Sigmoid colon (tissue), 7 donors: ENCODE results near the gene MACROD2. TPM values are rescaled to one million over a fixed set of nuclear protein-coding genes. Genes with fewer than 3 reads are reported as not detected.

Experiments
- DNase-seq: peaks from one replicate; pipeline ENCODE4 v3.0.0-alpha.2; 2019
- H3K27ac ChIP-seq, 4 donors: fragments of 200-600 bp; sonication (generic); one replicate each; pipeline ENCODE4 v1.5.1; 2016 to 2019; ENCODE audit warnings: mild to moderate bottlenecking in 1 of 4
- H3K27me3 ChIP-seq, 3 donors: fragments of 200-600 bp; sonication (generic); one replicate each; pipeline ENCODE4 v1.5.1; 2019; ENCODE audit warnings: mild to moderate bottlenecking in 1 of 3
- H3K36me3 ChIP-seq, 4 donors: fragments of 200-600 bp; sonication (generic); one replicate each; pipeline ENCODE4 v1.5.1; 2016 to 2019
- H3K4me1 ChIP-seq, 4 donors: fragments of 200-600 bp; sonication (generic); one replicate each; pipeline ENCODE4 v1.5.1; 2017 to 2019
- H3K4me3 ChIP-seq, 4 donors: fragments of 200-600 bp; sonication (generic); one replicate each; pipeline ENCODE4 v1.5.1; 2017 to 2019; ENCODE audit warnings: mild to moderate bottlenecking in 2 of 4, moderate library complexity in 1 of 4
- H3K9me3 ChIP-seq, 4 donors: fragments of 200-600 bp in 3 of 4; sonication (generic) in 3 of 4; one replicate each; pipeline versions ENCODE4 v1.5.1 to v1.6.1; 2013 to 2019
- EP300 ChIP-seq, 4 donors: sonication (generic); formaldehyde crosslinking; IDR thresholded peaks; one replicate each; pipeline ENCODE4 v1.6.1; 2017; ENCODE audit warnings: antibody characterized with exemption in 4 of 4
- POLR2A ChIP-seq, 2 donors: fragments of 450-650 bp; IDR thresholded peaks; one replicate each; pipeline ENCODE4 v1.6.1; 2016; ENCODE audit warnings: antibody characterized with exemption in 2 of 2, mild to moderate bottlenecking in 2 of 2, moderate library complexity in 2 of 2
- POLR2AphosphoS5 ChIP-seq, 4 donors: sonication (generic); formaldehyde crosslinking; IDR thresholded peaks; one replicate each; pipeline ENCODE4 v1.6.1; 2017; ENCODE audit warnings: antibody characterized with exemption in 4 of 4
- WGBS, 2 donors: extraction: QIAGEN DNeasy Blood & Tissue Kit; methylation state at CpG; one replicate each; pipeline ENCODE4 v1.1.7; 2013; 5-methylcytosine and 5-hydroxymethylcytosine counted together
- intact Hi-C: fragments of 100-400 bp; cut with DNase I; formaldehyde crosslinking; loops from one replicate; pipeline ENCODE4 v1.15.1; 2023
- polyA plus RNA-seq, 3 donors: library from polyadenylated mRNA; stranded (reverse); fragments of 200-250 nt; gene quantifications; one replicate each; pipeline ENCODE4 v1.2.3, GENCODE V29; 2013
- total RNA-seq, 4 donors: library from RNA; depleted of rRNA; stranded (reverse); fragments of >200 nt; gene quantifications; one replicate each; pipeline ENCODE4 v1.1.0, GENCODE V29; 2016
- TF ChIP-seq, protein P1 (sequence below), 4 experiments: fragments of 450-650 bp in 3 of 4; fragments of 200-600 bp in 1 of 4; IDR thresholded peaks; one replicate each; pipeline ENCODE4 v1.5.1; 2016 to 2019; ENCODE audit warnings: antibody characterized with exemption in 4 of 4, mild to moderate bottlenecking in 3 of 4, moderate library complexity in 2 of 4
- donor health status: healthy with polysubstance abuse.
- donor health status: Bipolar disorder and iron deficiency.
- donor health status: healthy.

MACROD2 gene
- total and polyA plus RNA-seq, 7 donors = 1.2 to 22.4 (median 5.8) TPM

DNA sequence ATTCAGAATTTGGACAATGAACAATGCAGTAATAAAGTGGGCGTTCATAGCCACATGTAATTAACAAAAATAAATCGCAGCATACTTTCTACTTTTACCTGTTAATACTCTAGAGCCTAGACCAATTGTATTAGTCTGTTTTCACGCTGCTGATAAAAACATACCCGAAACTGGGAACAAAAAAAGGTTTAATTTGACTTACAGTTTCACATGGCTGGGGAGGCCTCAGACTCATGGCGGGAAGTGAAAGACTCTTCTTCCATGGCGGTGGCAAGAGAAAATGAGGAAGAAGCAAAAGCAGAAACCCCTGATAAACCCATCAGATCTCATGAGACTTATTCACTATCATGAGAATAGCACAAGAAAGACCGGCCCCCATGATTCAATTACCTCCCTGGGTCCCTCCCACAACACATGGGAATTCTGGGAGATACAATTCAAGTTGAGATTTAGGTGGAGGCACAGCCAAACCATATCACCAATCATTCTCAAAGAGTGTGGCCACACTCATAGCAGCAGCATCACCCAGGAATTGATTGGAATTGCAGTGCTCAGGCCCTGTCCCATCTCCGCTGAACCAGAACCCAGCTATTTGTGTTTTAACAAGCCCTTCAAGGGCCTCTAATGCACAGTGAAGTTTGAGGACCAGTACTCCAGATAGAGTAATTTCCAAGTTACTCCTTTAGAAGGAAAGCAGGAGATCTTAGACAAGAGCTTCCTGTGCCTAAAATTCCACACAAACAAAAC lies 1927.9 kb downstream of the MACROD2 start:
- Histone ChIP-seq H3K27ac (no peak overlapping the region), H3K4me3 (no peak overlapping the region), H3K27me3 (no peaks in the 10 kb centered on the region), H3K36me3 (no peaks in the 10 kb centered on the region), H3K9me3 (no peaks in the 10 kb centered on the region), H3K4me1 (no peaks in the 10 kb centered on the region)
- no peak for DNase-seq
- TF ChIP-seq, protein P1, sequence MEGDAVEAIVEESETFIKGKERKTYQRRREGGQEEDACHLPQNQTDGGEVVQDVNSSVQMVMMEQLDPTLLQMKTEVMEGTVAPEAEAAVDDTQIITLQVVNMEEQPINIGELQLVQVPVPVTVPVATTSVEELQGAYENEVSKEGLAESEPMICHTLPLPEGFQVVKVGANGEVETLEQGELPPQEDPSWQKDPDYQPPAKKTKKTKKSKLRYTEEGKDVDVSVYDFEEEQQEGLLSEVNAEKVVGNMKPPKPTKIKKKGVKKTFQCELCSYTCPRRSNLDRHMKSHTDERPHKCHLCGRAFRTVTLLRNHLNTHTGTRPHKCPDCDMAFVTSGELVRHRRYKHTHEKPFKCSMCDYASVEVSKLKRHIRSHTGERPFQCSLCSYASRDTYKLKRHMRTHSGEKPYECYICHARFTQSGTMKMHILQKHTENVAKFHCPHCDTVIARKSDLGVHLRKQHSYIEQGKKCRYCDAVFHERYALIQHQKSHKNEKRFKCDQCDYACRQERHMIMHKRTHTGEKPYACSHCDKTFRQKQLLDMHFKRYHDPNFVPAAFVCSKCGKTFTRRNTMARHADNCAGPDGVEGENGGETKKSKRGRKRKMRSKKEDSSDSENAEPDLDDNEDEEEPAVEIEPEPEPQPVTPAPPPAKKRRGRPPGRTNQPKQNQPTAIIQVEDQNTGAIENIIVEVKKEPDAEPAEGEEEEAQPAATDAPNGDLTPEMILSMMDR (IDR thresholded peaks at IDR 0.05) = no peak
- TF ChIP-seq POLR2AphosphoS5 (IDR thresholded peaks at IDR 0.05) (no peak), POLR2A (IDR thresholded peaks at IDR 0.05) (no peak), EP300 (IDR thresholded peaks at IDR 0.05) (no peak)
- 75 to 90% methylated on average over 8 of the region's 8 CpGs for WGBS, 2 donors
- intact Hi-C loops = no loop called here

DNA sequence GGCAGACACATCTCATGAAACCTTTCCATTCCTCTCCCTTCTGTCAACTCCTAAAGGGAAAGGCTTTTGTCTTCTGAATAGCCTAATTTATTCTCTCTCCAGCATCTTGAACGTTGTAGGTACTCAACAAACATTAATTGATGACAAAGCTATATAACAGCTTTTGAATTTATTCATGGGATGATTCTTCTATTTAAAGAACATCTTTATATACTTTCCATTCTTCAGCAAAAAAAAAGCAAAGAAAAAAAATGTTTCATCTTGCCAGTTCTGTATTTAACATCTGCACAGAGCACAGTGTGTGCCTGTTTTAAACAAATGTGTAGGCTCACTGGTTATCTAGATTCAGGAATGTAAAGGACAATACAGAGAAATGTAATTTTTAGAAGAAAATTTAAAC lies 1929.2 kb downstream of the MACROD2 start:
- 46 to 73% methylated on average over 1 of the region's 1 CpG for WGBS, 2 donors
- TF ChIP-seq EP300 (IDR thresholded peaks at IDR 0.05) = no peak
- no peak for TF ChIP-seq POLR2AphosphoS5 (IDR thresholded peaks at IDR 0.05)
- no peak for TF ChIP-seq POLR2A (IDR thresholded peaks at IDR 0.05)
- TF ChIP-seq, protein P1 (IDR thresholded peaks at IDR 0.05) = no peak
- Histone ChIP-seq H3K4me3 (no peak overlapping the region), H3K4me1 (no peaks in the 10 kb centered on the region), H3K36me3 (no peaks in the 10 kb centered on the region), H3K27ac (no peak overlapping the region), H3K27me3 (no peaks in the 10 kb centered on the region), H3K9me3 (no peaks in the 10 kb centered on the region)
- DNase-seq = no peak
- intact Hi-C loops = no loop called here

DNA sequence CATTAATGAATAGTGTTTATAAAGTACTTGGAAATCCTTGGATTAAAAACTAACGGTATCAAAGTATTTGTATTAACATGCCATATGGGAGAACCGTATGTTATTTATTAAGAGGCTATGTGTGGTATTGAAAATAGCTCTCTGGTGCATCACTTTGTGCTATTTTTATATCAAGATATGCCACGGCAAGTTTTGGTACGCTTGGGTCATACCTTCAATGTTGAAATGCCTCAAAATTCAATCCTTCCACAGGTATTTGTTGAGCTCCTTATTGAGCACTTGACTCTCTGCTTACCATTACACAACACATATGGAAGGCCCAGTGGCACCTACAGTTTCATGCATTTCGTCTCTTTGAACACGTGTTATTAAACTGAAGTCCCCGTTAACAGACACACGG lies 1930.1 kb downstream of the MACROD2 start:
- no peak overlapping the region for H3K27ac ChIP-seq
- intact Hi-C loops = no loop called here

DNA sequence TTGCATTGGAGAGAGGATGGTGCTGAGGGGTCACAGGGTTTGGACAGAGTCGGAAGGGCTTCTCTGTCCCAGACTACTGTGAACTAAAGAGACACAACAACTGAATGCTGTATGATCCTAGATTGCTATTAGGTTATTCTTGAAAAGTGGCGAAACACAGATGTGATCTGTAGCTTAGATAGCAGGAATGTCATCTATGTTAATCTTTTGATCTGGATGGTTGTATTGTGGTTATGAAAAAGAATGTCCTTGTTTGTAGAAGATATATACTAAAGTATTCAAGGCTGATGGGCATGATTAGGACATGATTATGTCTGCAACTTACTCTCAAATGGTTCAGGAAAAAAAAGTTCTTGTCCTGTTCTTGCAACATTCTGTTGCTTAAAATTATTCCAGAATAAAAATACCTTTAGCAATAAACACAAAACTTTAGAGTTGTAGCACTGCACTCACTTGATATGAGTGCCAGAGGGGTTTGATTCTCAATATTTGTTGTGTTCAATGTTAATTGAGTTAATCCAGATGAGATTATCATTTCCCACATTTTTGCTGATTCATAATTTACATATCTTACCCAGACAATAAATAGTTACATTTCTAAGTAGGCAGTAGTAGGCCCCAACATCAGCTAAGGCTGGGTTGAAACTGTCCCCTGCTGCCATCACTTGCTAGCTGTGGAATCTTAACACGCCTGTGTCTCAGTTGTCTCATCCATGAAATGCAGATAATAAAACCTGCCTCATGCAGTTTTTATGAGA lies 1932.8 kb downstream of the MACROD2 start:
- H3K27ac ChIP-seq = no peak overlapping the region
- intact Hi-C loops = no loop called here
- TF ChIP-seq POLR2AphosphoS5 (IDR thresholded peaks at IDR 0.05) = no peak
- TF ChIP-seq POLR2A (IDR thresholded peaks at IDR 0.05) = no peak
- no peak for TF ChIP-seq EP300 (IDR thresholded peaks at IDR 0.05)
- TF ChIP-seq, protein P1 (IDR thresholded peaks at IDR 0.05) = no peak
- 69 to 84% methylated on average over 3 of the region's 3 CpGs for WGBS, 2 donors
- H3K4me3 ChIP-seq = no peak overlapping the region
- no peaks in the 10 kb centered on the region for H3K27me3 ChIP-seq
- no peaks in the 10 kb centered on the region for H3K36me3 ChIP-seq
- peaks cover 0 to 9% (median 4%) of the 10 kb centered on the region in 4 donors for H3K4me1 ChIP-seq
- no peaks in the 10 kb centered on the region for H3K9me3 ChIP-seq
- DNase-seq = no peak

More for the DNA sequence above, 1930.1 kb downstream of the MACROD2 start:
- no peaks in the 10 kb centered on the region for H3K27me3 ChIP-seq
- TF ChIP-seq, protein P1 (IDR thresholded peaks at IDR 0.05) = no peak
- TF ChIP-seq POLR2AphosphoS5 (IDR thresholded peaks at IDR 0.05) (no peak), POLR2A (IDR thresholded peaks at IDR 0.05) (no peak), EP300 (IDR thresholded peaks at IDR 0.05) (no peak)
- DNase-seq = no peak
- no peaks in the 10 kb centered on the region for H3K9me3 ChIP-seq
- 87 to 90% methylated on average over 8 of the region's 8 CpGs for WGBS, 2 donors
- peaks cover 0 to 5% (median 2%) of the 10 kb centered on the region in 4 donors for H3K4me1 ChIP-seq
- no peaks in the 10 kb centered on the region for H3K36me3 ChIP-seq
- H3K4me3 ChIP-seq = no peak overlapping the region
